Measurements from ENCODE around the gene CPT1A.
"Not testable (repeated sequence)": the region's sequence is repeated elsewhere in the genome, so short reads cannot be mapped to it uniquely, and the experiment has no call there.

The CPT1A gene

GRCh38 chr11:68841718-68842426 lies at the start of gene CPT1A:
CPT1A (minus strand) TSS chr11:68841916; CDS start chr11:68815474, 26,442 bp downstream.
- peak; percentile 64 to 73 for DNase-seq

DNA sequence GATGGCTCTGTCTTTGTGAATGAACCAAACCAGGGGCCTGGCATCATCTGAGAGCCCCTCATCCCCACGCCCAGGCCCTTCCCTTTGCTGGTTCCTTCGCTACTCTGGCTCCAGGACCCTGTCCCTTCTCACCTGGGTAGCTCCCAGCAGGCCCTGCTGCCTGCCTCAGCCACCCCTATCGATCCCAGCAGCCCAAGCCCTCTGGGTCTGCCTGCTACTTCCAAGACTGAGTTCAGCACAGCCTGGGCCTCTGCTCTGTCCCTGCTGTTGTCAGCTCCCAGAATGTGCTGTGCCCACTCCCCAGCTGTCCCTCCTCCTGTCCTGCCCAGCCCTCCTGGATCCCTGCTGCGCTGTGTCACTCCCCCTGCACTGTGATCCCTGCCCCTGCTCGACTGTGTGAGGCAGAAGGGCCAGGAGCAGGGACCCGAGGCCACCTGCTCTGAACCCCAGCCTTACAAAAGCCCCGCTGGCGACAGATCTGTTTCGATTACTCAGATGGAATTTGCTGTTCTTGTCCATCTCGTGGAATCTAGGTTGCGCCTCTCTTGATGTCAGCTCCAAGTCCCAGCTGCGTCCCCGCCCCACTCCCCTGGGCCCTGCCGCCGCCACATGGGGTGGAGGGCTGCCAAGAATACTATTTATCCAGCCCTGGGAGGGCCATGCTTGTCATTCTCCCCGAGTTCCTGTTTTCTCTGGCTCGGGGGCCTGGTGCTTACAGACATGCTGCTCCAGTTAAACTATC lies 48.9 kb upstream of the CPT1A start:
- DNase-seq, result no peak

GRCh38 chr11:68889948-68890446 lies 48.3 kb upstream of the CPT1A start:
- DNase-seq, result no peak

GRCh38 chr11:68884827-68885226 lies 43.1 kb upstream of the CPT1A start:
- DNase-seq, result not testable (repeated sequence)

DNA sequence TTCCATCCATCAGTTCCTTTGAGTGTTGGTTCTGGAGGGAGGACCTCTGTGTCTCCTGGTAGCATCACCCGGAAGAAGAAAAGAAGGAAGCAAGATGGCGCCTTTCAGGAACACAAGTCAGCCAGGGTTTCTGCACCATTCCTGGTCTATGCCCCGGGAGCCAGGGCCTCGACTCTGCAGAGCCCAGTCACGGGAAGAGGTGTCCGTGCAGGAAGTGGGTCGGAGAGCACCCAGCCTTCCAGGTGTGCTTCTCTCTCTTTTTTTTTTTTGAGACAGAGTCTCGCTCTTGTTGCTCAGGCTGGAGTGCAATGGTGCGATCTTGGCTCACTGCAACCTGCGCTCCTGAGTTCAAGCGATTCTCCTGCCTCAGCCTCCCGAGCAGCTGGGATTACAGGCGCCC lies 40.7 kb upstream of the CPT1A start:
- DNase-seq, result no peak

- no peak for DNase-seq
These were observed 39.6 kb upstream of the CPT1A start for GRCh38 chr11:68881320-68881719.

GRCh38 chr11:68880851-68881250 lies 39.1 kb upstream of the CPT1A start:
- no peak for DNase-seq

GRCh38 chr11:68878022-68878421 lies 36.3 kb upstream of the CPT1A start:
- DNase-seq, result no peak

- DNase-seq, result no peak
These were observed 30.7 kb upstream of the CPT1A start for GRCh38 chr11:68872216-68873003.

DNA sequence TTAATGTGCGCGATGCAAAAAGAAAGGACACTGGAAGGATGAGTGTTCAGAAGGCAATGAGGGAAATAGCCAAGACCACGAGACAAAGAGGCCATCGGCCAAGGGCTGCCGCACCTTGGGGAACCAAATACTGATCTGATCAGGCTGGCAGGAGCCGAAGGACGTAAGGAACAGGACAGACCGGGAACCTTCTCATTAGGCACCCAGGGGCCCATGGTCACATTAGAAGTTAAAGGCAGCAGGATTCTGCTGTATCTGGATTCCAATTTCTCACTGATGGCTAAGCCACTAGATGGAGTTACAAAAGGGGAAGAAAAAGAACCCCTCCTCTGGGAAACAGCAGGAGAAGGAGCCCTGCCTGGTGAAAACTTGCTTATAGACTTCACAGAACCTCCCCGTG lies 28.8 kb upstream of the CPT1A start:
- DNase-seq, result no peak

GRCh38 chr11:68868221-68868835 lies 26.6 kb upstream of the CPT1A start:
- no peak for DNase-seq

DNA sequence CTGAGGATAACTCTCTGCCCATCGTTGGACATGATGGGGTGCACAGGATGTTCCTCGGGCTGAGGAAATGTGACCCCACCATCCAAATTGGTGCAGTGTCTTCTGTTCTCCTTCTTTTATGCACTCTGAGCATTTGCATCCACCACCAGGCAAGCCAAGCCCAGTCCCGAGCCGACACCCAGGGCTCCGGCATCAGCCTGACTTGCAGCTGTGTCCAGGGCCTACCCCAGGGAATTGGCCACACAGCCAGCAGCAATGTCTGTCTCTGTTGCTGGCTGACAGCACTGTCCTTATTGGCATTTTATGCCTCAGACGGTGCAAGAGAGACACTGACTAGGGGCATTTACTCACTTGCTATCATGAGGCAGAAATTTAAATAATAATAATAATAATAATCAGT lies 25.4 kb upstream of the CPT1A start:
- DNase-seq, result no peak

GRCh38 chr11:68865241-68865640 lies 23.5 kb upstream of the CPT1A start:
- no peak for DNase-seq

DNA sequence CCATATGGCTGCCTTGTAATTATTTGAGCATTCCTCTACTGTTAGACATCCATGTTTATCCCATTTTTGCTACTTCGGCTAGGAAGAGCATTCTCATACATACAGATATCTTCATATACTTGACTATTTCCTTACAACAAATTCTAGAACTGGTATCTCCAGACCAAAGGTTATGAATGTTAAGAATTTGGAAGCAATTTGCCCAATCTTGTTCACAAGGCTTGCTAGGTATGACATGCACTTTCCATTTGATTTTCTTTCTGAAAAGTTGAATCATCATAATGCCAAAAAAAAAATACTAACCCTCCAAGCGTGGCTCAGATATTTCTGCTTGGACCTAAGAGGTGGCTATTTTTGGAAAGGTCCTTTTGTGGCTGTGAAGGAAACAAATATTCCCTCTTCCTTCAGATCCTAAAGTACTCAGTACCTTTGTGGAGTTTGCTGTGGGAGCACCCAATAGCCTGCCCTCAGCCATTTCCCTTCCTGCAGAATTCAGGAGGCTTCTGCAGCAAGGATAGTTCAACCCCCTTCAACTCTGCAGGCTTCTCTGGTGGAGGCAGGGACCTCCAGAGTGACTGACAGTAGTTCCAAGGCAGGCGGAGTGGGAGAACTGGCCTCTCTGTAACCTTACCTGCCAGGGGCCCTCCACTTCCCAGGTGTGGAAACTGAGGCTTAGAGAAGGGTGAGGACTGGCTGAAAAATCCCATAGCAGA lies 22.0 kb upstream of the CPT1A start:
- no peak for DNase-seq

GRCh38 chr11:68862421-68862820 lies 20.7 kb upstream of the CPT1A start:
- no peak for DNase-seq

DNA sequence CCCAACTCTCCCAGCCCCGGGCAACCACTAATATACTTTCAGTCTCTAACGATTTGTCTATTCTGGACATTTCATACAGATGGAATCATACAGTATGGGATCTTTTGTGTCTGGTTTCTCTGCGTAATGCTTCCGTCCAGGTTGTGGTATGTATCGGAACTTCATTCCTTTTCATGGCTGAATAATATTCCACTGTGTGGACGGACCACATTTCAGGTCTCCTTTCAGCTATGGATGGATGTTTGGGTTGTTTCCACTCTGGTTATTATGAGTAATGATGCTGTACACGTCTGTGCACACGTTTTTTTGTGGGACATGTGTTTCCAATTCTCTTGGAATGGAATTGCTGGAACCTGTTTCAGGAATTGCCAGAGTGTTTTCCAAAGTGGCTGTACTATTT lies 17.4 kb upstream of the CPT1A start:
- no peak for DNase-seq

- DNase-seq, result no peak
These were observed 15.4 kb upstream of the CPT1A start for GRCh38 chr11:68857037-68857586.

DNA sequence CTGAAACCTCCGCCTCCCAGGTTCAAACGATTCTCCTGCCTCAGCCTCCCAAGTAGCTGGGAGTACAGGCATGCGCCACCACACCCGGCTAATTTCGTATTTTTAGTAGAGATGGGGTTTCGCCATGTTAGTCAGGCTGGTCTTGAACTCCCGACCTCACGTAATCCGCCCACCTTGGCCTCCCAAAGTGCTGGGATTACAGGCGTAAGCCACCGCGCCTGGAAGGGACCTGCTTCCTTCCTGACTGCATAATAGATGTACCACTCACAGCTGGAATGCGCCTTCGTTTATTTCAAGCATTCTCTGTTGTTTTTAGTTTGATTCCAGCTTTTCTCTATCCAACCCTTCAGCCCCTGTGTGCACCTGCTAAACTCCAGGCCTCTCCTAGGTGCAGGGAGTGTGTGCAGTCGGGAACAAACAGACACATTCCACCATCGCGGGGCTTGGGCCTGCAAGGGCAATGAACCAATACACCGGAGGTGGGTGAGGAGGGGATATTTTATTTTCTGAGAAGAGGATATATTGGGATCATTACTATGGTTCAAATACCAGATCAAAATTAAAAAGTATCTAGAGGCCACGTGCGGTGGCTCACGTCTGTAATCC lies 14.8 kb upstream of the CPT1A start:
- not testable (repeated sequence) for DNase-seq

- peak; percentile 37 to 48 for DNase-seq
These were observed 13.7 kb upstream of the CPT1A start for GRCh38 chr11:68855205-68855981.

- DNase-seq, result no peak
These were observed 12.7 kb upstream of the CPT1A start for GRCh38 chr11:68854273-68854958.

Data from CD4-positive, alpha-beta T cell treated with Interleukin-4 for 1 hour (primary cell).